ENCODE data around the gene SKOR1.

The SKOR1 gene

GRCh38 chr15:67828278-67828968 lies 3.1 kb downstream of the SKOR1 start:
- Histone ChIP-seq H3K36me3 (ENCODE audit: control insufficient read depth in 1 of 2, insufficient read depth in 2 of 2, low read length in 2 of 2) (no peaks in the 10 kb centered on the region), H4K8ac (ENCODE audit: low read depth, low read length) (no peak overlapping the region), H3K79me2 (ENCODE audit: control insufficient read depth, insufficient read depth, low read length, poor library complexity) (no peaks in the 10 kb centered on the region), H3K4ac (ENCODE audit: low read depth, low read length) (no peak overlapping the region), H3K27me3 (ENCODE audit: insufficient read depth, low read length) (peaks cover 93% of the 10 kb centered on the region), H3K79me1 (ENCODE audit: low read length) (no peaks in the 10 kb centered on the region), H3K23ac (ENCODE audit: low read length) (no peak overlapping the region), H3K14ac (ENCODE audit: low read length) (no peak overlapping the region), H4K12ac (ENCODE audit: low read depth, low read length) (no peak overlapping the region), H2AK5ac (ENCODE audit: low read length) (no peak overlapping the region), H3K9me3 (ENCODE audit: insufficient read depth, low read depth, low read length) (peaks cover 18% of the 10 kb centered on the region), H2BK5ac (ENCODE audit: low read depth, low read length, poor library complexity) (no peak overlapping the region), H2AFZ (ENCODE audit: insufficient read depth, low read length, poor library complexity) (no peak overlapping the region), H3K27ac (ENCODE audit: low read depth, low read length) (no peak overlapping the region), H2BK12ac (ENCODE audit: low read length) (no peak overlapping the region), H3K4me3 (ENCODE audit: low read depth, low read length) (no peak overlapping the region), H3K4me2 (ENCODE audit: low read length) (peak overlapping the region; percentile 25), H3K18ac (ENCODE audit: low read length) (no peak overlapping the region), H3K9ac (ENCODE audit: low read length) (no peak overlapping the region), H3K4me1 (ENCODE audit: control insufficient read depth in 1 of 2, insufficient read depth in 2 of 2, low read length in 2 of 2) (peaks cover 5 to 11% of the 10 kb centered on the region in 2 experiments), H2BK120ac (ENCODE audit: insufficient read depth, low read length, poor library complexity) (no peak overlapping the region), H4K91ac (ENCODE audit: low read depth, low read length) (no peak overlapping the region)
- no CpG with 5 or more reads among the region's 40 CpGs for WGBS (ENCODE audit: extremely low coverage, insufficient coverage, insufficient read length)
- no peak for DNase-seq

- Histone ChIP-seq H3K4ac (ENCODE audit: low read depth, low read length) (no peak overlapping the region), H3K4me2 (ENCODE audit: low read length) (peak overlapping the region; percentile 4), H3K4me1 (ENCODE audit: control insufficient read depth in 1 of 2, insufficient read depth in 2 of 2, low read length in 2 of 2) (peaks cover 8 to 14% of the 10 kb centered on the region in 2 experiments), H4K8ac (ENCODE audit: low read depth, low read length) (no peak overlapping the region), H4K12ac (ENCODE audit: low read depth, low read length) (no peak overlapping the region), H2AFZ (ENCODE audit: insufficient read depth, low read length, poor library complexity) (no peak overlapping the region), H3K27ac (ENCODE audit: low read depth, low read length) (no peak overlapping the region), H2BK5ac (ENCODE audit: low read depth, low read length, poor library complexity) (no peak overlapping the region), H2AK5ac (ENCODE audit: low read length) (no peak overlapping the region), H3K18ac (ENCODE audit: low read length) (no peak overlapping the region), H3K36me3 (ENCODE audit: control insufficient read depth in 1 of 2, insufficient read depth in 2 of 2, low read length in 2 of 2) (no peaks in the 10 kb centered on the region), H3K4me3 (ENCODE audit: low read depth, low read length) (no peak overlapping the region), H3K9ac (ENCODE audit: low read length) (no peak overlapping the region), H4K91ac (ENCODE audit: low read depth, low read length) (no peak overlapping the region), H3K79me1 (ENCODE audit: low read length) (no peaks in the 10 kb centered on the region), H2BK12ac (ENCODE audit: low read length) (no peak overlapping the region), H3K27me3 (ENCODE audit: insufficient read depth, low read length) (peaks cover 92% of the 10 kb centered on the region), H3K9me3 (ENCODE audit: insufficient read depth, low read depth, low read length) (peaks cover 16% of the 10 kb centered on the region), H2BK120ac (ENCODE audit: insufficient read depth, low read length, poor library complexity) (no peak overlapping the region), H3K23ac (ENCODE audit: low read length) (no peak overlapping the region), H3K14ac (ENCODE audit: low read length) (no peak overlapping the region), H3K79me2 (ENCODE audit: control insufficient read depth, insufficient read depth, low read length, poor library complexity) (no peaks in the 10 kb centered on the region)
- WGBS (ENCODE audit: extremely low coverage, insufficient coverage, insufficient read length), result no CpG with 5 or more reads among the region's 54 CpGs
- DNase-seq, result no peak
Measured at GRCh38 chr15:67828969-67829646, 3.8 kb downstream of the SKOR1 start.

GRCh38 chr15:67829647-67830504 lies 4.6 kb downstream of the SKOR1 start:
- Histone ChIP-seq H3K4ac (ENCODE audit: low read depth, low read length) (no peak overlapping the region), H3K36me3 (ENCODE audit: control insufficient read depth in 1 of 2, insufficient read depth in 2 of 2, low read length in 2 of 2) (no peaks in the 10 kb centered on the region), H3K18ac (ENCODE audit: low read length) (no peak overlapping the region), H3K27me3 (ENCODE audit: insufficient read depth, low read length) (peaks cover 91% of the 10 kb centered on the region), H2BK5ac (ENCODE audit: low read depth, low read length, poor library complexity) (no peak overlapping the region), H3K9me3 (ENCODE audit: insufficient read depth, low read depth, low read length) (peaks cover 14% of the 10 kb centered on the region), H4K8ac (ENCODE audit: low read depth, low read length) (no peak overlapping the region), H3K27ac (ENCODE audit: low read depth, low read length) (no peak overlapping the region), H3K4me2 (ENCODE audit: low read length) (no peak overlapping the region), H2AK5ac (ENCODE audit: low read length) (no peak overlapping the region), H3K14ac (ENCODE audit: low read length) (no peak overlapping the region), H3K23ac (ENCODE audit: low read length) (no peak overlapping the region), H4K91ac (ENCODE audit: low read depth, low read length) (no peak overlapping the region), H2AFZ (ENCODE audit: insufficient read depth, low read length, poor library complexity) (no peak overlapping the region), H3K79me1 (ENCODE audit: low read length) (no peaks in the 10 kb centered on the region), H3K4me3 (ENCODE audit: low read depth, low read length) (no peak overlapping the region), H4K12ac (ENCODE audit: low read depth, low read length) (no peak overlapping the region), H2BK12ac (ENCODE audit: low read length) (no peak overlapping the region), H3K4me1 (ENCODE audit: control insufficient read depth in 1 of 2, insufficient read depth in 2 of 2, low read length in 2 of 2) (peaks cover 8 to 18% of the 10 kb centered on the region in 2 experiments), H3K9ac (ENCODE audit: low read length) (no peak overlapping the region), H2BK120ac (ENCODE audit: insufficient read depth, low read length, poor library complexity) (no peak overlapping the region), H3K79me2 (ENCODE audit: control insufficient read depth, insufficient read depth, low read length, poor library complexity) (no peaks in the 10 kb centered on the region)
- no peak for DNase-seq
- no CpG with 5 or more reads among the region's 68 CpGs for WGBS (ENCODE audit: extremely low coverage, insufficient coverage, insufficient read length)

- H3K18ac ChIP-seq (ENCODE audit: low read length), result no peak overlapping the region
- no peak overlapping the region for H4K8ac ChIP-seq (ENCODE audit: low read depth, low read length)
- no peak overlapping the region for H2BK5ac ChIP-seq (ENCODE audit: low read depth, low read length, poor library complexity)
- H2BK12ac ChIP-seq (ENCODE audit: low read length), result no peak overlapping the region
- no peak overlapping the region for H3K4ac ChIP-seq (ENCODE audit: low read depth, low read length)
- H4K91ac ChIP-seq (ENCODE audit: low read depth, low read length), result no peak overlapping the region
- no peak overlapping the region for H3K27ac ChIP-seq (ENCODE audit: low read depth, low read length)
- no peaks in the 10 kb centered on the region for H3K79me2 ChIP-seq (ENCODE audit: control insufficient read depth, insufficient read depth, low read length, poor library complexity)
- H3K4me1 ChIP-seq (ENCODE audit: control insufficient read depth in 1 of 2, insufficient read depth in 2 of 2, low read length in 2 of 2), result peaks cover 8 to 22% of the 10 kb centered on the region in 2 experiments
- peaks cover 9% of the 10 kb centered on the region for H3K9me3 ChIP-seq (ENCODE audit: insufficient read depth, low read depth, low read length)
- no peak overlapping the region for H3K14ac ChIP-seq (ENCODE audit: low read length)
- H3K4me3 ChIP-seq (ENCODE audit: low read depth, low read length), result no peak overlapping the region
- no peak overlapping the region for H2AFZ ChIP-seq (ENCODE audit: insufficient read depth, low read length, poor library complexity)
- no peak overlapping the region for H2AK5ac ChIP-seq (ENCODE audit: low read length)
- H3K27me3 ChIP-seq (ENCODE audit: insufficient read depth, low read length), result peaks cover 90% of the 10 kb centered on the region
- no peak overlapping the region for H3K4me2 ChIP-seq (ENCODE audit: low read length)
- no peak overlapping the region for H2BK120ac ChIP-seq (ENCODE audit: insufficient read depth, low read length, poor library complexity)
- H4K12ac ChIP-seq (ENCODE audit: low read depth, low read length), result no peak overlapping the region
- no peaks in the 10 kb centered on the region for H3K79me1 ChIP-seq (ENCODE audit: low read length)
- no peak overlapping the region for H3K23ac ChIP-seq (ENCODE audit: low read length)
- no peak for DNase-seq
- H3K36me3 ChIP-seq (ENCODE audit: control insufficient read depth in 1 of 2, insufficient read depth in 2 of 2, low read length in 2 of 2), result no peaks in the 10 kb centered on the region
- H3K9ac ChIP-seq (ENCODE audit: low read length), result no peak overlapping the region
Measured at GRCh38 chr15:67831363-67831762, 6.1 kb downstream of the SKOR1 start.
